LNCaP clone FGC (cell line): ENCODE results near the gene SLC8A1.

Source experiments
- DNase-seq: peaks from one replicate; pipeline ENCODE4 v3.0.0-alpha.2; 2011; ENCODE audit warnings: low read depth
- H3K4me3 ChIP-seq: 2 replicates; pipeline ENCODE4 v1.5.1; 2011; ENCODE audit warnings: mild to moderate bottlenecking, low read depth, low read length, control low read depth
- CTCF ChIP-seq: IDR thresholded peaks from 2 replicates; pipeline ENCODE4 v1.5.1; 2012; ENCODE audit warnings: mild to moderate bottlenecking; ENCODE audit not compliant: control insufficient read depth, insufficient read depth; ENCODE audit errors: extremely low read depth

SLC8A1 gene

DNA sequence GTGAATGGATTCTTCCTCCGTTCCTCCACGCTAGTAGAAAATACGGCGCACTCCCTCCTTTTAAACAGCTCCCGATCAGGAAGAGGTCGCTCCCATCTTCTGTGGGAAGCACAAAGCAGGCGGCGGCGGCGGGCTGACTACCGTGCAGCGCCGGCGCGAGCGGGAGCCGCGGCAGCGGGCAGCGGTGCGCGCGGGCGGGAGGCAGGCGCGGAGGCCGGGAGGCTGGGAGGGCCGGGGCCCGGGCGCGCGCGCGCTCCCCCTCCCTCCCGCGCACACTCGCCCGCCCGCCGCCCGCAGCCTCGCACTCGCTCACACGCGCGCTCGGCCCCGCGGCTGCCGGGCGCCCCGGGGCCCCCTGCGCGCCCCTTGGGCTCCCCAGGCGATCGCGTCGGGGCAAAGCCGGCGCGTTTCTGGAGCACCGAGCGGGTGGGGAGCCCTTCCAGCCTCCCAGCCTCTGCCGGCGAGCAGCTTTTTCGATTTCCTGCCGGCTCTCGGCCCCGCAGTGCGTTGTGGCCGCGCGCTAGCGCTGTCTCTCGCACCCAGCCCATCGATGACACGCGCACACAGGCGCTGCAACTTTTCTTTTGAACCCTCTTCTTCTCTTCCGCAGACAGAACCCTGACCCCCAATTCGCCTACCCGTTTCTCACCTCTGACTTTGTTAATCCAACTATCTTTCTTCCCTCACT, at the start of gene SLC8A1:
TSS of gene SLC8A1 (minus strand) at position 173 of the 688 bp plus-strand sequence.
- H3K4me3 ChIP-seq: no peak within 1 kb of the TSS
- no peak for DNase-seq
- TF ChIP-seq CTCF: no peak

- no peak for TF ChIP-seq CTCF
- DNase-seq: no peak
Observed at GRCh38 chr2:40499437-40499836, 47.5 kb upstream of the SLC8A1 start.

GRCh38 chr2:40497251-40497859, 45.5 kb upstream of the SLC8A1 start:
- no peak for DNase-seq
- H3K4me3 ChIP-seq: no peak overlapping the region
- TF ChIP-seq CTCF: no peak

More at GRCh38 chr2:40499437-40499836, 47.5 kb upstream of the SLC8A1 start:
- H3K4me3 ChIP-seq: no peak overlapping the region

- no peak overlapping the region for H3K4me3 ChIP-seq
- DNase-seq: no peak
- no peak for TF ChIP-seq CTCF
Observed at GRCh38 chr2:40489678-40489960, 37.7 kb upstream of the SLC8A1 start.

DNA sequence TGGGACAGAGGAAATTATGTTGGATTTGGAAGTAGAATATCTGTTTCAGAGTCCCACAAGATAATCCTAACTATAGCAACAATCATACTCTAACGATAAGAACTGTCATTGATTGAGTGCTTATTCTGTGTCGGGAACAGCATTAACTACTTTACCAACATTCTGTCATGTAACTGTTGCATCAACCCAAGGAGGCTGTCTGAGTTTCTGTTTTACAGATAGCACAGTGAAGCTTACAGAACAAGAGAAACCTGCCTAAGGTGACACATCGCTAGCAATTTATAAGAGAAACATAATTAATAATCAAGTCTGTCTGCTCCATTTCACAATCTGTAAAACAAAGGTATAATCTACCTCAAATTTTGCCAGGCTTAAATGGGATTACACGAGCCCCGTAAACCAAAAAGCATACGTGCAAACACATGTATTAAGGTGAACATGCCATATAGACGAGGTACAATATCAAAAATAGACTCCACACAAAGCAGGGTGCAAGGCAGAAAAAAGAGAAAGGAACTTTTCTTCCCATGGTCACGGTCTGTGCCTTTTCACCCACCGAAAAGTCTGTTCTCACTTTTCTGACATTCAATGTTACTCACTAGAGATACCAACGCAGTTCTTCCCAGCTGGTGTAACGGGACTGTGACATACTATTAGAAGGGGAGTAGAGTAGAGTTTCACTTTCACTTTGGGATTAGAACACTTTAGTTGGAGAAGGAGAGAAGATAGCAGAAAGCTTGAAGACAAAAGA, 37.2 kb upstream of the SLC8A1 start:
- H3K4me3 ChIP-seq: no peak overlapping the region
- no peak for TF ChIP-seq CTCF
- DNase-seq: no peak

DNA sequence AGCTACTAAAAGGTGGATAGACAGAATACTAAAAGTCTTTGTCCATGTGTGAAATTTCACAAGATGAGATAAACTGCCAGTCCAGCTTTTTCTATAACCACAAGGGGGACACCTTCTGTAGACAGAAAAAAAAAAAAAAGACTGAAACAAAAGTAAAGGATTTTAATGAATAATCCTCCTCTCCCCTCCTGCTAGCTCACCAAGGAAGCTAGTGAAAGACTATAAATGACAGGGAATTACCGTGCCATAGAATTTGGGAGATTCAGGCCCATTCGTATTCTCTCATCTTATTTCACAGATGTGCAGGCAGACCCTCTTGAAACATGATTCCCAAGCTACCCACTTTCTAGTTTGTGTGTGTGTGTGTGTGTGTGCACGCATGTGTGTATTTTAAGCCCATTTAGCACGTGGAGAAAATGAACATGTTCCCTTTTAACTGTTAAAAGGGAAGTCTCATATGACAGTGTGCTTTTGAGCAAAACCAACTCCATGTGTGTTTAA, 36.3 kb upstream of the SLC8A1 start:
- H3K4me3 ChIP-seq: no peak overlapping the region
- TF ChIP-seq CTCF: no peak
- no peak for DNase-seq

GRCh38 chr2:40487602-40488001, 35.7 kb upstream of the SLC8A1 start:
- no peak overlapping the region for H3K4me3 ChIP-seq
- TF ChIP-seq CTCF: no peak

More at GRCh38 chr2:40487602-40488001, 35.7 kb upstream of the SLC8A1 start:
- no peak for DNase-seq
